Measurements from ENCODE around the gene SARS1.
A peak's percentile ranks its signal among the peaks of the same experiment; 100 is the strongest.

SARS1 gene

DNA sequence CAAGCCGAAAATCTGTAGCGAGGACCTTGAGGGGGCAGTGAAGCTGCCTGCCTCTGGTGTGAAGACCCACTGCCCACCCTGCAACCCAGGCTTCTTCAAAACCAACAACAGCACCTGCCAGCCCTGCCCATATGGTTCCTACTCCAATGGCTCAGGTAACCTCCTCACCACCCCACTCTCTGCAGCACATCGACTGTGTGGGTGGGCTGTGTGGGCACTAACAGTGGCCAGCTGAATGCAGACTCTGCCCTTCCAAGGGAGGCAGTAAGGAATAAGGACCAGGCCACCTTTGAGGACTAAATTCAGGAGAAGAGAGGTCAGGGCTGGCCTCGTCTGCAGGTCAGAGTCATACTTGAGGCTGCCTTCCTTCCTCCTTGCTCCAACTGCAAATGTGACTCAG is 25.5 kb upstream of the SARS1 start:
- no peak for DNase-seq (ENCODE audit: low spot score)
- TF ChIP-seq, protein P1, sequence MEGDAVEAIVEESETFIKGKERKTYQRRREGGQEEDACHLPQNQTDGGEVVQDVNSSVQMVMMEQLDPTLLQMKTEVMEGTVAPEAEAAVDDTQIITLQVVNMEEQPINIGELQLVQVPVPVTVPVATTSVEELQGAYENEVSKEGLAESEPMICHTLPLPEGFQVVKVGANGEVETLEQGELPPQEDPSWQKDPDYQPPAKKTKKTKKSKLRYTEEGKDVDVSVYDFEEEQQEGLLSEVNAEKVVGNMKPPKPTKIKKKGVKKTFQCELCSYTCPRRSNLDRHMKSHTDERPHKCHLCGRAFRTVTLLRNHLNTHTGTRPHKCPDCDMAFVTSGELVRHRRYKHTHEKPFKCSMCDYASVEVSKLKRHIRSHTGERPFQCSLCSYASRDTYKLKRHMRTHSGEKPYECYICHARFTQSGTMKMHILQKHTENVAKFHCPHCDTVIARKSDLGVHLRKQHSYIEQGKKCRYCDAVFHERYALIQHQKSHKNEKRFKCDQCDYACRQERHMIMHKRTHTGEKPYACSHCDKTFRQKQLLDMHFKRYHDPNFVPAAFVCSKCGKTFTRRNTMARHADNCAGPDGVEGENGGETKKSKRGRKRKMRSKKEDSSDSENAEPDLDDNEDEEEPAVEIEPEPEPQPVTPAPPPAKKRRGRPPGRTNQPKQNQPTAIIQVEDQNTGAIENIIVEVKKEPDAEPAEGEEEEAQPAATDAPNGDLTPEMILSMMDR (IDR thresholded peaks at IDR 0.05; ENCODE audit: extremely low read depth, missing control alignments): no peak

DNA sequence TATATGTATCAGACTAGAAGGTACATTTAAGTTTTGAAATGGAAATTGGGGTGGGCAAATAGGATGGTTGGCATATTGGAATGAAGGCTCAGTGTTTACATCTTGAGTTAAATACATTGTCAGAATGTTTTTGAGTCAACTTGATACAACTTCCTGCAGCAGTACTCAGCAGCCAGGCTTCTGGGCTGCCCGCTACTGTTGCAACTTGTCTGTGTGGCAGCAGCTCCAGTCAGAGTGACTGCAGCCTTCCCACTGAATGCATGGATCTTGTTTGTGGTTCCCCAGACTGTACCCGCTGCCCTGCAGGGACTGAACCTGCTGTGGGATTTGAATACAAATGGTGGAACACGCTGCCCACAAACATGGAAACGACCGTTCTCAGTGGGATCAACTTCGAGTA is 24.9 kb upstream of the SARS1 start:
- TF ChIP-seq, protein P1 (IDR thresholded peaks at IDR 0.05; ENCODE audit: extremely low read depth, missing control alignments): no peak
- DNase-seq (ENCODE audit: low spot score): no peak

DNA sequence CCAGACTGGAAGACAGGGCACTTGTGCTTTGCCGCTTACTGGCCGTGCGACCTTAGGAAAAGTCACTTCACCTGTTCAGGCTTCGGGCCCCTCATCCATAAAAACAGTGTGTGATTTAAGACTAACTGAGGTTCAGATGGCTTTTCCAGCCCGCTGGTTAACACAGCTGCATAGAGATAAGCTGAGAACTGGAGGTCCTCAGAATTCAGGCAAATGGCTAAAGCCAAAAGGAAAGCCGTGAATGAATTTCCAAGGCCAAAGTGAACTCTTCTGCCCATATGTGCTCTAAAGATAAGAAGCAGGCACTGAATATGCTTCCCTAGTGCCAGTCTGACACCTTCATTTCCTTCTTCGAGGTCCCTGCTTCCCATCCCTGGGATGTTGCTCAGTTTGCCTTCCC is 23.5 kb upstream of the SARS1 start:
- DNase-seq (ENCODE audit: low spot score): no peak
- TF ChIP-seq, protein P1 (IDR thresholded peaks at IDR 0.05; ENCODE audit: extremely low read depth, missing control alignments): no peak

DNA sequence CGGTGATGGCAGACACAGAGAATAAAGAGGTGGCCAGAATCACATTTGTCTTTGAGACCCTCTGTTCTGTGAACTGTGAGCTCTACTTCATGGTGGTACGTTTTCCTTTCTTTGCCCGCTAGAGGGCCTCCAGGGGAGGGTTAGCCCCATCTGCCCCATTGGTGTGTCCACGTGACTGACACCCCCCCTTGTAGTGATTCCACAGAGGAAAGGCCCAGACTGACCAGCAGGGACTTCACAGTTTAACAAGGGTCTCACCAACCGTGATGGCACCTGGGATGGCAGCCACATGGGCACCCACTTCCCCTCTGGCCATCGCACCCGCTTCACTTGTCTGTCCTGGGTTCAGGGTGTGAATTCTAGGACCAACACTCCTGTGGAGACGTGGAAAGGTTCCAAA is 22.3 kb upstream of the SARS1 start:
- no peak for DNase-seq (ENCODE audit: low spot score)

DNA sequence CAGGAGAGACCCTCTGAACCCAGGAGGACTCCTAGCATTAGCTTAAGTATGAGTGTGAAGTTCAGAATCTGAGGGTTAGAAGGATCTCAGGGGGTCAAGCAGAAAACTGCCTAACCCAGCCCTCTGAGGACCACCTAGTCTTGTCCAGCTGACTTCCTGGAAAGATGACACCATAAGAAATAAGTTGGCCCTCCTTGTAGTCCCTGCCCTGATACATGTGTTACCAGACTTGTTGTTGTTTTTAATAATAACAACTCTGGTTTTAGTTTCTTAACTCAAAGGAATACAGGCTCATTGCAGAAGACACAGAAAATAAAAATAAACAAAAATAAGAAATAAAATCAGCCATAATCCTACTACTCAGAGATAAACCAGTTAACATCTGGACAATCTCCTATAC is 21.8 kb upstream of the SARS1 start:
- DNase-seq (ENCODE audit: low spot score): no peak
- TF ChIP-seq, protein P1 (IDR thresholded peaks at IDR 0.05; ENCODE audit: extremely low read depth, missing control alignments): no peak

More for the DNA sequence above, 22.3 kb upstream of the SARS1 start:
- TF ChIP-seq, protein P1 (IDR thresholded peaks at IDR 0.05; ENCODE audit: extremely low read depth, missing control alignments): no peak

DNA sequence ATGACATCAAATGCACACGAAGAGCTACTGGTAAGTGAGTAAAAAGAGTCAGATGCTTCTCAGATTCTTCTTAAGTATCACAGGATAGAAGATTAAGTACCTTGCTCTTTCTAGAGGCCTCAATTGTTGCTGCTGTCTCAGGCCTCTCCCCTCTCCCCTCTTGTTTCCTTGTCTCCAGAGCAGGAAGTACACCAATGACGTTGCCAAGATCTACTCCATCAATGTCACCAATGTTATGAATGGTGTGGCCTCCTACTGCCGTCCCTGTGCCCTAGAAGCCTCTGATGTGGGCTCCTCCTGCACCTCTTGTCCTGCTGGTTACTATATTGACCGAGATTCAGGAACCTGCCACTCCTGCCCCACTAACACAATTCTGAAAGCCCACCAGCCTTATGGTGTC is 21.3 kb upstream of the SARS1 start:
- TF ChIP-seq, protein P1 (IDR thresholded peaks at IDR 0.05; ENCODE audit: extremely low read depth, missing control alignments): no peak
- no peak for DNase-seq (ENCODE audit: low spot score)

DNA sequence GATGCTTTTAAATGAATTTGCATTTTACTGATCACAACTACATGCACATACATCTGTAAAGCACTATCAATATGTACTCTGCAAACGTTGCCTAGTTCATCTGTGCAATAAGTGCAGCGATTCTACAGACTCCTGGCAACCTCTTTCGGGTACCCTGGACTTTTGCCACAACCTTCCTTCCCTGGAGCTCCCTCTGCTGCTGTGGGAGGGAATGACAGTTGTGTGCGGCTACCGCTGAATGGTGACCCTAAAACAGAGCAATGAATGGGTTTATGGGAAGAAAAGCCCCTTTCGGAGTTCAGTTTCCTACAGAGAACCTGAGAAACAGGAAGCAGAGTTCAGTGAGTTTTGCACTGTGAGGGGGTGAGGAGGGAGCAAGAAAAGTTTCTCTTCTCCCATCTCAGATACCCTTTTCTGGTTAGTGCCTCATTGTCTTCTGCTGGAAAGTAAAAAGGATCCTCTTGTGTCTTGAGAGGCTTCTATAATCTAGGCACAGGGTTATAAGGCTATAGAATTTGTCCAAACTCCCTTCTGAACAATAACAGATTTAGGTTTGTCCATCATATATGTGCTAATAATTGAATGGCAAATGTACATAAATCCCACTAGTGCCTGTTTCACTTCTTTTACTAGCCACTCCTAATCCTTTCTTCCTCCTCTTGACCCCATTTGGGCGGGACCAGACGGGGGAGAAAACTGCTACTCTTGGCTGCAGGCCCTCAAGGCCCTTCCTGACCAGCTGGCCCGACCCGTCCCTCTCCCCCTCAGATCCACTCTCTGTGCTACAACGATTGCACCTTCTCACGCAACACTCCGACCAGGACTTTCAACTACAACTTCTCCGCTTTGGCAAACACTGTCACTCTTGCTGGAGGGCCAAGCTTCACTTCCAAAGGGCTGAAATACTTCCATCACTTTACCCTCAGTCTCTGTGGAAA is 19.8 kb upstream of the SARS1 start:
- TF ChIP-seq, protein P1 (IDR thresholded peaks at IDR 0.05; ENCODE audit: extremely low read depth, missing control alignments): peak; percentile 69
- peak; percentile 76 for DNase-seq (ENCODE audit: low spot score)

Data from GM20000 (cell line).